AG09319 (cell line): ENCODE results near the gene SLC25A38.
"Not testable (repeated sequence)": the region's sequence is repeated elsewhere in the genome, so short reads cannot be mapped to it uniquely, and the experiment has no call there.

Source experiments
- DNase-seq: peaks from one replicate; pipeline ENCODE4 v3.0.0-alpha.2; 2010; ENCODE audit warnings: low read depth; ENCODE audit errors: extremely low read depth
- CTCF ChIP-seq: IDR thresholded peaks from 2 replicates; pipeline ENCODE4 v1.5.1; 2011; ENCODE audit warnings: low read depth, mild to moderate bottlenecking, inconsistent platforms, low read length, moderate library complexity

Gene SLC25A38

GRCh38 chr3:39415983-39416382 lies 32.8 kb downstream of the SLC25A38 start:
- no peak for TF ChIP-seq CTCF
- no peak for DNase-seq

GRCh38 chr3:39416998-39417397 lies 33.8 kb downstream of the SLC25A38 start:
- DNase-seq: not testable (repeated sequence)

GRCh38 chr3:39418556-39419225 lies 35.5 kb downstream of the SLC25A38 start:
- not testable (repeated sequence) for DNase-seq

GRCh38 chr3:39419742-39420315 lies 36.7 kb downstream of the SLC25A38 start:
- no peak for DNase-seq
- no peak for TF ChIP-seq CTCF

- DNase-seq: no peak
- no peak for TF ChIP-seq CTCF
These were observed 37.4 kb downstream of the SLC25A38 start for GRCh38 chr3:39420543-39420942.

- no peak for DNase-seq
- no peak for TF ChIP-seq CTCF
These were observed 40.3 kb downstream of the SLC25A38 start for GRCh38 chr3:39423436-39423970.

GRCh38 chr3:39426312-39426711 lies 43.1 kb downstream of the SLC25A38 start:
- no peak for DNase-seq
- TF ChIP-seq CTCF: no peak

GRCh38 chr3:39427506-39427905 lies 44.3 kb downstream of the SLC25A38 start:
- no peak for DNase-seq
- no peak for TF ChIP-seq CTCF
